Measurements from ENCODE around the gene CAP2. TPM values are rescaled to one million over a fixed set of nuclear protein-coding genes. Genes with fewer than 3 reads are reported as not detected.
"Not testable (repeated sequence)": the region's sequence is repeated elsewhere in the genome, so short reads cannot be mapped to it uniquely, and the experiment has no call there.

CAP2 gene
- polyA plus RNA-seq, 1 donor, result 13.1 TPM

- peak; percentile 57 for DNase-seq
Measured at GRCh38 chr6:17580518-17581048, 187.2 kb downstream of the CAP2 start.

DNA sequence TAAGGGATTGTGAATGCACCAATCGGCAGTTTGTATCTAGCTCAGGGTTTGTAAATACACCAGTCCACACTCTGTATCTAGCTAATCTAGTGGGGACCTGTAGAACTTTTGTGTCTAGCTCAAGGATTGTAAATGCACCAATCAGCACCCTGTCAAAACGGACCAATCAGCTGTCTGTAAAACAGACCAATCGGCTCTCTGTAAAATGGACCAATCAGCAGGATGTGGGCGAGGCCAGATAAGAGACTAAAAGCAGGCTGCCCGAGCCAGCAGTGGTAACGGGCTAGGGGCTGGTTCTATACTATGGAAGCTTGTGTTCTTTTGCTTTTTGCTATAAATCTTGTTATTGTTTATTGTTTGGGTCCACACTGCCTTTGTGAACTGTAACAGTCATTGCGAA lies 187.9 kb downstream of the CAP2 start:
- not testable (repeated sequence) for DNase-seq

- DNase-seq, result no peak
Measured at GRCh38 chr6:17583811-17584210, 190.4 kb downstream of the CAP2 start.

- peak; percentile 80 for DNase-seq
Measured at GRCh38 chr6:17584241-17584803, 190.9 kb downstream of the CAP2 start.

- DNase-seq, result no peak
Measured at GRCh38 chr6:17585766-17586490, 192.5 kb downstream of the CAP2 start.

DNA sequence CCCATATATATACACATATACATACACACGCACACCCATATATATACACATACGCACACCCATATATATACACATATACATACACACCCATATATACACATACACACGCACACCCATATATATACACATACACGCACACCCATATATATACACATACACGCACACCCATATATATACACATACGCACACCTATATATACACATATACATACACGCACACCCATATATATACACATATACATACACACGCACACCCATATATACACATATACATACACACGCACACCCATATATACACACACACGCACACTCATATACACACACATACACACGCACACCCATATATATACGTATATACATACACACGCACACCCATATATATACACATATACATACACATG lies 193.2 kb downstream of the CAP2 start:
- DNase-seq, result not testable (repeated sequence)

DNA sequence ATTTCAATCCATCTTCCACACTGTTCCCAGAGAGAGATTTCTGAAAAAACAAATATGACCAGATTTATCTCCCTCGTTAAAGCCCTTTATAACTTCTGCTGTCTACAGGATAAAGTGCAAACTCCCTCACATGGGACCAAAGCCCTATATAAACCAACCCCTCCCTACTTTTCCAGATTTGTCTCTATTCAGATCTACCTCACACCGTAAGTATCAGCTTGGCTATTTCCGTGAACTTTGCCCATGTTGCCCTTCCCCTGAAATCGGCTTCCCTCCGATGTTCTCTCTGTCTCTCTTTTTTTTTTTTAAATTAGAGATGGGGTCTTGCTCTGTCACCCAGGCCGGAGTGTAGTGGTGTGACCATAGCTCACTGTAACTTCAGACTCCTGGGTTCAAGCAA lies 194.6 kb downstream of the CAP2 start:
- DNase-seq, result no peak

DNA sequence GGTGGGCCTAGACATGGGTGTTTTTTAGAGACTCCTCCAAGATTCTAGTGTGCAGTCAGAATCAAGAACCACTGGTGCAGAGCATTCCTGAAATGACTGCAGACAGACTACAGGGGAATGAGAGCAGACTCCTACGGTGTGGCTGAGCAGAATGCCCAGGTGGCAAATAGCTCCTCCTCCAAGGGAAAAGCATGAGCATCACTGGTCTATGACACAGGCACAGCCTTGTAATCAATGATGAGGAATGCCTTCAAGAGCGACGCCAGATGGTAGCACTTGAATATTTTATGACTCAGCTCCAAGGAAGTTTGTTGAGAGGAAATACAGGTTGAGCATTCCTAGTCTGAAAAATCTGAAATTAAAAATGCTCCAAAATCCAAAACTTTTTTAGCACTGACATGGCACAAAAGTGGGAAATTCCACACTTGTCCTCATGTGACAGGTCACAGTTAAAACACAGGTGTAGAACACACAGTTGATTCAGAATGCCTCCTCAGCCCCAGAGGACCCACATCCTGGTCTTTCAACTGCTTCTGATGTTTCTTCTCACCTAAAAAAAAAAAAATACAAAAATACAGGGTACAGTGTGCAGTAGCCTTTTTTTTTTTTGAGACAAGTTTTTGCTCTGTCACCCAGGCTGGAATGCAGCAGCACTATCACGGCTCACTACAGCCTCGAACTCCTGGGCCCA lies 196.2 kb downstream of the CAP2 start:
- DNase-seq, result no peak

DNA sequence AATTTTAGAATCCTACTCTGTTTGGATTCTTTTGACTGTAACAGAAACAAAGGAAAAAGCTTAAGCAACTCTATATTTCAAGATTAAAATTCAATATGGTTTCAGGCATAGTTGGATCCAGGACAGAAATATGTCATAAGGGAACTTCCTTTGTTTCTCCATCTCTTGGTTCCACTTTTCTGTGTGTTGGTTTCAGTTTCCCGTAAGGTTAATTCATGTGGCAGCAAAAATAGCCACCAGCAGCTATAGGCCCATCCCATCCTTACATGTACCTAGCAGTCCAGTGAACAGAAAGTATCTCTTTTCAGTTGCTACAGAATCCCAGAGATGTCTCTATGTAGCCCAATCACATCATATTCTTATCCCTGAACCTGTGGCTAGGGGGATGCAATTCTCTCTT lies 197.9 kb downstream of the CAP2 start:
- DNase-seq, result no peak

DNA sequence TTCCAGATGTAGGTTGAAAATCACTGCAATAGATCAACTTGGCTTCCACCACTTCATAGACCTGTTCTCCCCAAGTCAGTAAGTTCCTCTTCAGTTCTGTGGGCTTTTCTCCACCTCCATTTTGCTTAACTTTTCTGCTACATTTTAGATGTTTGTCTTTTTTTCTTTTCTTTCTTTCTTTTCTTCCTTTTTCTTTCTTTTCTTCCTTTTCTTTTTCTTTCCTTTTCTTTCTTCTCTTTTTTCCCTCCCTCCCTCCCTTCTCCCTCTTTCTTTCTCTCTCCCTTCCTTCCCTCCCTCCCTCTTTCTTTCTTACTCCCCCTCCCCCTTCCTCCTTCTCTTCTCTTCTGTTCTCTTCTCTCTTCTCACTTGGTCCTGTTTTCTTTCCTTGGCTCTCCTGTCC lies 199.9 kb downstream of the CAP2 start:
- DNase-seq, result no peak

DNA sequence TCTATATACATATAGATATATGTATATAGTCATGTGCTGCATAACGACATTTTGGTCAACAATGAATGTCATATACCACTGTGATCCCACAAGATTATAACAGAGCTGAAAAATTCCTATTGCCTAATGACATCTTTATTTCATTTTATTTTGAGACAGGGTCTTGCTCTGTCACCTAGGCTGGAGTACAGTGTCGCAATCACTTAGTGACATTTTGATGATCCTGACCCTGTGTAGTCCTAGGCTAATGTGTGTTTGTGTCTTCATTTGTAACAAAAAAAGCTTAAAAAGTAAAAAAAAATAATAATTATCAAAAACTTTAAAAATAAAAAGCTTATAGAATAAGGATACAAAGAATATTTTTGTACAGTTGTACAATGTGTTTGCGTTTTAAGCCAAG lies 202.7 kb downstream of the CAP2 start:
- DNase-seq, result no peak

GRCh38 chr6:17599877-17600526 lies 206.6 kb downstream of the CAP2 start, which contains the start of gene FAM8A1:
Gene FAM8A1, plus strand, starts transcription at chr6:17600302. Its CDS starts 108 bp downstream, at chr6:17600410.
- peak; percentile 94 for DNase-seq

DNA sequence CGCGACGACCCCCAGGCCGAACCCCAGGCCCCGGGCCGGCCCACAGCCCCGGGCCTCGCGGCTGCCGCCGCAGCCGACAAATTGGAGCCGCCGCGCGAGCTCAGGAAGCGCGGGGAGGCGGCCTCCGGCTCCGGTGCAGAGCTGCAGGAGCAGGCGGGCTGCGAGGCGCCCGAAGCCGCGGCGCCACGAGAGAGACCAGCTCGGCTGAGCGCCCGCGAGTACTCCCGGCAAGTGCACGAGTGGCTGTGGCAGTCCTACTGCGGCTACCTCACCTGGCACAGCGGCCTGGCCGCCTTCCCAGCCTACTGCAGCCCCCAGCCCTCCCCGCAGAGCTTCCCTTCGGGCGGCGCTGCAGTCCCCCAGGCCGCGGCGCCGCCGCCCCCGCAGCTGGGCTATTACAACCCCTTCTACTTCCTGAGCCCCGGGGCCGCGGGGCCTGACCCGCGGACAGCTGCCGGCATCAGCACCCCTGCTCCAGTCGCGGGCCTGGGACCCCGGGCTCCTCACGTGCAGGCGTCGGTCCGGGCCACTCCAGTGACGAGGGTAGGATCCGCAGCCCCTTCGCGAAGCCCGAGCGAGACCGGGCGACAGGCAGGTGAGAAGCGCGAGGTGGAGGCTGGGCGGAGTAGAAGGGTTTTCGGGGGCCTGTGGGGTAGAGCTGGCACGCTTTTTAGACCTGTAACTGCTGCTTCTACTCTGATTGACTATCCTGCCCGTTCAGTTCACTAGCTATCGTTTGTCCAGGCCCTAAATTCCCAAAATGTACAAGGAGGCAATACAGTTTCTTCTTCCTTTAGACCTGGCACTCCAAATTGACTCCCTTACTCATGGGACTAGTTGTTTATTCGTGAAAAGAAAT lies 207.4 kb downstream of the CAP2 start:
- peak; percentile 27 for DNase-seq

DNA sequence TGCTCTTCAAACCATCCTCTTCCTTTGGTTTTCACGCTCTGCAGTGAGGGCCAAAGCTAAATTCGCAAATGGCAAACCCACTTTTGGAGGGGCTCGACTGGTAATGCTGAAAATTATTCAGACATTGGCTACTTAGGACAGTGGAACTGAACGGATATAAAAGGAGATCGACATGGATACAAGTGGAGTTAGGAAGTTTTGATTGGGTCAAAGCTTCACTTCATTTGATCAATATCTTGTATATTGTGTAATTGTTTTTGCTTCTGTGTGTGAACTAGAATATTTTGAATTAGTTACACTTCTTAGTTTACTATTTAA lies 207.9 kb downstream of the CAP2 start:
- DNase-seq, result no peak

DNA sequence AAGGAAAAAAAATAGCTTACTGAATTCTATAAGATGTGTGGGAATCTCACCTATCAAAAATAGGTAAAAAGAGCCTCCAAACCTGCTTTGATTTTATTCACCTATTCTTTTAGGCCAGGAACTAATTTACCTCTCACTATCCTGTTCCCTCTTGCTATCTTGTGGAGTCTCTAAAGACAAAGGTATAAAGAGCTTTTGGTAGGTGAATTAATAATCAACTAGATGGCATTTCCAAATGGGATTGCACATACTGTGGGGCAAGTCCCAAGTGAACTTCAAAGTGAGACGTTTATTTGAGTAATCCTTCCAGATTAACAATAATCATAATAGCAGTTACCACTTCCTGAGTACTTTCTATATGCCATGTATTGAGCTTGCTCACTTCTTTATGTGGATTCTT lies 209.5 kb downstream of the CAP2 start:
- DNase-seq, result no peak

- no peak for DNase-seq
Measured at GRCh38 chr6:17606606-17607005, 213.2 kb downstream of the CAP2 start.

Other genes starting within 250 kb of the CAP2 start
- gene RBM24, start 112.2 kb upstream of the CAP2 start, polyA plus RNA-seq (ENCODE audit: insufficient read length), result 1.2 TPM
- 46.1 TPM for gene FAM8A1, start 206.7 kb downstream of the CAP2 start, polyA plus RNA-seq (ENCODE audit: insufficient read length)